HG03442 (cell line): ENCODE results near the gene AKR1C8.
"Not testable (repeated sequence)": the region's sequence is repeated elsewhere in the genome, so short reads cannot be mapped to it uniquely, and the experiment has no call there.

Experiments used
- ATAC-seq: cut with Tn5 transposase; IDR thresholded peaks from one replicate; pipeline ENCODE4 v1.9.1; 2021; ENCODE audit warnings: mild to moderate bottlenecking, moderate library complexity; ENCODE audit not compliant: unreplicated experiment

AKR1C8 gene

DNA sequence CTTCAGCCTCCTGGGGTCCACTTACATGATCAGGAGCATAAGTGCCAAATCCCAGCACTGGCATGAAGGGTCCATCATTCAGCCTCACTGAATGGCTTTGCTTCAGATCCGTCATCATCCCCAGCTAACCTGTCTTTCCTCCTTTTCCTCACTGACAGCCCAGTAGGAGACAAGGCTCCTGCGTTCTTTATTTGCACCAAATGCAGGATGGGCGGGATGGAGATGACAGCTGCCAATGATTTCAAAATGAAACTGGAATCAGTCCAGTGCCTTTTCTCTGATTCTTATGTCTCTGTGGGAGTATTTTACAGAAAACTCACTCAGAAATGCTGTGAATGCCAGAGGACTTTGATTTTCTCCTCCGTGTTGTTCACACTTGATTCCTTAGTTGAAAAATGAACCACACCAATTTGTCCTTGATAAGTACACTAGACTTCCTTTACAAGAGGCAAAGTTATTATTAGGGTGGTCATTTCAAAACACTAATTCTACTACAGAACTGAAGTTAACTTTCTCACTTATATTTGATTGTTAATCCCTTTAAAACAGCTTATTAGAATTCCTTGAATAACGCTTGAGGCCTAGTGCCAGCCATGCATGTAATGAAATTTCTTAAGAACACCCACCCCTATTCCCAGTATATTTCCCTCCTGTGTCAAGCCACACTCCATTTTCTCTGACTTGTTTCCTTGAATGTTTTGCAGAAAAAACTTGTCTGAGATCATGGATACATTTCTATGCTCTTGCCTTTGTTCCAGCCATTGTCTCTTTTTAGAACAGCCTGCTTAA, at the start of gene AKR1C8:
AKR1C8 (minus strand) TSS at position 164 of the 789 bp plus-strand sequence; CDS start at position 118, 46 bp downstream.
- ATAC-seq, result no peak

DNA sequence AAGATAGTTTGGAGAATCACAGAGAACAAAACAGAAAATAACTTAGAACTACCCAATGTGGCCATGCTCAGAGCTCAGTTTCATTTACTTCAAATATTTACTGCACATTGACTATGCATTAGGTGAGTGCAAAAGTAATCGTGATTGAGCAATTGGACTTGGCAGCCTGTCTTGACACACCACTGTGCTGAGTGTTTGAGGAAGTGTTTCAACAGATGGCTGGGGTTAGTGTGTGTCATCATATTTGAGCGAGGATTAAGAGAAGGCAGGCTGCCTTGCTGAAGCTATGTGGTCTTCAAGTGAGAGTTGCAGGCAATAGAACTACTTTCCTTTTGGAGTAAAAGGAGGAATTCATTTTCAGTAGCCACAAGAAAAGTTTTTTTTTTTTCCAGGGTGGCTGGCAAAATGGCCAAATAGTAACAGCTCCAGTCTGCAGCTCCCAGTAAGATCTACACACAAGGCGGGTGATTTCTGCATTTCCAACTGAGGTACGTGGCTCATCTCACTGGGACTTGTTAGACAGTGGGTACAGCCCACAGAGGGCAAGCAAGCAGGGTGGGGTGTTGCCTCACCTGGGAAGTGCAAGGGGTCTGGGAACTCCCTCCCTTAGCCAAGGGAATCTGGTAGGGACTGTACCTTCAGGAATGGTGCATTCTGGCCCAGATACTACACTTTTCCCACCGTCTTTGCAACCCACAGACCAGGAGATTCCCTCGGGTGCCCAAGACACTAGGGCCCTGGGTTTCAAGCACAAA, 49.3 kb upstream of the AKR1C8 start:
- no peak for ATAC-seq

DNA sequence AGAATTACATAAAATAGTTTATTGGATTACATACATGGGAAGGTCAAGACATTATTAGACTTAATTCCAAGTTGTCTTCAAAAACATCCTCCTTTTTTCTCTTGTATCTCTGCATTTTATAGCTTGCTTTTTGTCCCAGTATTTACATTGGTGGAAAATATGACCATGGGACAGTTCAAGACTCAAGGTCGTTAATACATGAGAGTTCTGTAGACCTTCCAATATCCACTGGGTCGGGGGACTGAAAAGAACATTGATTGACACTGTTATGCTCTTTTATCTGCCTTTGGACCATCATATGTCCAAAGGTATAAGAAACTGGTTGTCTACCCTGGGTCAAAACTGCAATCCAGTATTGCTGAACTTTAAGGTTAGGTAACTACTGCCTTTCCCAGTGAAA, 48.4 kb upstream of the AKR1C8 start:
- ATAC-seq, result no peak

DNA sequence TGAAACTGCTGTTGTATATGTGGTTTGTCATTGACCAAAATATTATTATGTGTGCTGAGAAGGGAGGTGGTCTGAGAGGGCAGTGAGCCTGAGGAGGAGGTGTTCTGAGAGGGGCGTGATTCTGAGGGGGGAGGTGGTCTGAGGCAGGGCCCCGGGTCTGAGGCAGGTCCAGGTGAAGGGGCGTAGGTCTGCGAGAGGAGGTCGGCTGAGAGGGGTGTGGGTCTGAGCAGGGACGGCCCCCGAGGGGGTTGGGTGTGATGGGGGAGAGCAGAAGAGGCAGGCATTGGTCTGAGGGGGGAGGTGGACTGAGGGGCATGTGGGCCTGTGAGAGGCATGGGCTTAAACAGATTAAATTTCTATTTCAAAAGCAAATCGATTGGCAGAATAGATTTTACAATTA, 44.1 kb upstream of the AKR1C8 start:
- no peak for ATAC-seq

DNA sequence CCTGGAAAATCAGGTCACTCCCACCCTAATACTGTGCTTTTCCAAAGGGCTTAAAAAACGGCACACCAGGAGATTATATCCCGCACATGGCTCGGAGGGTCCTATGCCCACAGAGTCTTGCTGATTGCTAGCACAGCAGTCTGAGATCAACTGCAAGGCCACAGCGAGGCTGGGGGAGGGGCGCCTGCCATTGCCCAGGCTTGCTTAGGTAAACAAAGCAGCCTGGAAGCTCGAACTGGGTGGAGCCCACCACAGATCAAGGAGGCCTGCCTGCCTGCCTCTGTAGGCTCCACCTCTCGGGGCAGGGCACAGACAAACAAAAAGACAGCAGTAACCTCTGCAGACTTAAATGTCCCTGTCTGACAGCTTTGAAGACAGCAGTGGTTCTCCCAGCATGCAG, 38.0 kb upstream of the AKR1C8 start:
- not testable (repeated sequence) for ATAC-seq

DNA sequence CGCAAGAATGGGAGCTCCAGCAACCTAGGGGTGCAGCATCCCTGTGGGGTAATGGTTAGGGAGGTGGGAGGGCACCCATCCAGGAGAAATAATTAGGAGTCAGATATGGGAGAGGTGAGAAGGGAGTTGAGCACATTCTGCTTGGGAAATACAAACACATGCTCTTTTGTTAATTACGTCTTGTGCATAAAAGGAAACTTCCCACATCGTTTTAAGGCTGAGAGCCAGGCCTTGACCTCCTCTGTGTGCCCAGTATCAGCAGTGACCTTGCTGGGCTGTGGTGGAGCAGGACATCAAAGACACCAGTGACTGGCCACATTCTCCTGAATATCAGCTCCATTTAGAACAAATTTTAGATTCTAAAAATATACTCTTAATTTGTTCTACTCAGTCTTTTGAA, 34.3 kb upstream of the AKR1C8 start:
- ATAC-seq, result no peak

DNA sequence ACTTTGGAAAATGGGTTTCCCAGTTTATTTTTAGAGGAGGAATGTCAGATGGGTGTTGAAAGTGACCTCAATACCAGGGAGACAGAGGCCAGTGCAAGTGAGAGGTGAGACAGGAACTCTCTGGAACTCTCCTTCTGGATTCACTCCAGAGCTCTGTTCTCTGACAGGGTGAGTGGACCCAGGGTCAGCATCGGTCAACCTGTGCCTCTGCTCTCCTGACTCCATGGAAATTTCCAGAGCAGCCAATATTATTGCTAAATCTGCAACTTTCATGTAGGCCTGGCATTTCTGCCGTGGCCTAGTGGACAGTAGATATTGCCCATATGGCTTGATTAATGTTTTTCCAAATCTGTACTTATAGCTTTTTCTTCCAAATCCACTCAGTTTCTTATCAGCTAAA, 31.9 kb upstream of the AKR1C8 start:
- ATAC-seq, result no peak

DNA sequence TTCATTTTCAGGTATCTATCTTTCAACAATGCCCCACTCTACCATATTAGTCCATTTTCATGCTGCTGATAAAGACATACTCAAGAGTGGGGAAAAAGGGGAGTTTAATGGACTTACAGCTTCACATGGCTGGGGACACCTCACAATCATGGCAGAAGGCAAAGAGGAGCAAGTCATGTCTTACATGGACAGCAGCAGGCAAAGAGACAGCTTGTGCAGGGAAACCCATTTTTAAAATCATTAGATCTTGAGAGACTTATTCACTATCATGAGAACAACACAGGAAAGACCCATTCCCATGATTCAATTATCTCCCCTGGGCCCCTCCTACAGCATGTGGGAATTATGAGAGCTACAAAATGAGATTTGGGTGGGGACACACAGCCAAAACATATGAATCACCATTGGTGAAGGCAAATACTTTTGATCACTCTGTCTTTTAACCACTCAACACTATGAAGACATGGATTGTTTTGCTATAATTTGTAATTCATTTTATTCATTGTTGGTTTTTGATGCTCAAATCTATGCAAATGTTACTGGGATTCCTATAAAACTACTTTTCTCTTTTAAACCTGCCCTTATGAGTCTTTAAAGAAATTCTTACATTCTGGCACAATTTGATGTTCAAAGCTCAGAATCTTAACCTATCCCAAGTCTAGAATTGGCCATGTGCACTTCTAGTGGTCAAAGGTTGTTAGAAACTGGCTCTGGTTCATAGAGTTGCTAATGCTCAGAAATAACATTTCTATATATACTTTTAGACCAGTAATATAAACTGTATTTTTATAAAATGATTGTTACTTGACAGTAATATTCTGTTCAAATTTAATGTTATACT, 27.0 kb upstream of the AKR1C8 start:
- ATAC-seq, result no peak

DNA sequence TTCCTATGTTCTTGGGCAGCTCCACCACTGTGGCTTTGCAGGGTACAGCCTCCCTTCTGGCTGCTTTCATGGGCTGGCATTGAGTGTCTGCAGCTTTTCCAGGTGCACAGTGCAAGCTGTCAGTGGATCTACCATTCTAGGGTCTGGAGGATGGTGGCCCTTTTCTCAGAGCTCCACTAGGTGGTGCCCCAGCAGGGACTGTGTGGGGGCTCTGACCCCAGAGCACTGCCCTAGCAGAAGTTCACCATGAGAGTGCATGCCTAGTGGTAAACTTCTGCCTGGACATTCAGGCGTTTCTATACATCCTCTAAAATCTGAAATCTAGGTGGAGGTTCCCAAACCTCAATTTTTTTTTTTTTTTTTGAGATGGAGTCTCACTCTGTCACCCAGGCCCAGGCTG, 25.3 kb upstream of the AKR1C8 start:
- ATAC-seq, result not testable (repeated sequence)

DNA sequence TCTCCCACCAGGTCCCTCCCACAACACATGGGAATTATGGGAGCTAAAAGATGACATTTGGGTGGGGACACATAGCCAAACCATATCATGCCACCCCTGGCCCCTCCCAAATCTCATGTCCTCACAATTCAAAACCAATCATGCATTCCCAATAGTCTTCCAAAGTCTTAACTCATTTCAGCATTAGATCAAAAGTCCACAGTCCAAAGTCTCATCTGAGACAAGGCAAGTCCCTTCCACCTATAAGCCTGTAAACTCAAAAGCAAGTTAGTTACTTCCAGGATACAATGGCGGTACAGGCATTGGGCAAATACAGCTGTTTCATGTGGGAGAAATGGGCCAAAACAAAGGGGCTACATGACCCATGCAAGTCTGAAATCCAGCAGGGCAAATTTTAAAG, 24.8 kb upstream of the AKR1C8 start:
- not testable (repeated sequence) for ATAC-seq

DNA sequence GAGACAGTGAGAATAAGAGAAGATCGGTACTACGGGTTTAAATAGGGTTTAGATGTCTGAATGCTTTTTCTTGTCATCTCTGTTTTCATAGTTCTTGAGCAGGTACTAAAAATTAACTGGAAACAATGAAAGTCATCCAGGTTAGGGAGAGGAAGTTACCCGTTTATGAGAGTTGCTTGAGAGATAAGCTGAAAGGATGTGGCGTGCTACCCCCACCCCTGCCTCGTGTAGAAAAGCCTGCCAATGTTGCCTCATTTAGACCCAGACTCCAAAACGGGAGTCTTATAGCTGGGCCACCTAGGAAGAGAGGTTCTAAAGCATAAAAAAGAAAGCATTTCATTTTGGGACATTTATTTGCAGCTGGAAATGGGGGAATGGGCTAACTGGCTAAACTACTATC, 21.8 kb upstream of the AKR1C8 start:
- no peak for ATAC-seq

DNA sequence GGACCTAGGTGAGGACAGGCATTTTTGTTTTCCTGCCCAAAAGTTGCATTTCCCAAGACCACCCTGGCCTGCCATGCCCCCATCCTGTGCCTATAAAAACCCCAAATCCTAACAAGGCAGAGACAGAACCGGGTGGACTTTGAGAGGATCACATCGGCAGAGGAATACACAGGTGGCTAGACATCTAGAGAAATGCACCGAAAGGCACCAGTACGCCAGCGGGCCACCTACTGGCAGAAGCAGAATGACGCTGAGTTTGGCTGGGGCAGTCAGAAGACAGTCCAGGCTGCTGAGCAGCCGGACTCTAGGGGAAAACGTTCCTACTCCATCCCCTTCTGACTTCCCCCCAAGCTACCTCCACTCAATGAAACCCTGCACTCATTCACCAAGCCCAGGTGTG, 14.4 kb upstream of the AKR1C8 start:
- ATAC-seq, result no peak

DNA sequence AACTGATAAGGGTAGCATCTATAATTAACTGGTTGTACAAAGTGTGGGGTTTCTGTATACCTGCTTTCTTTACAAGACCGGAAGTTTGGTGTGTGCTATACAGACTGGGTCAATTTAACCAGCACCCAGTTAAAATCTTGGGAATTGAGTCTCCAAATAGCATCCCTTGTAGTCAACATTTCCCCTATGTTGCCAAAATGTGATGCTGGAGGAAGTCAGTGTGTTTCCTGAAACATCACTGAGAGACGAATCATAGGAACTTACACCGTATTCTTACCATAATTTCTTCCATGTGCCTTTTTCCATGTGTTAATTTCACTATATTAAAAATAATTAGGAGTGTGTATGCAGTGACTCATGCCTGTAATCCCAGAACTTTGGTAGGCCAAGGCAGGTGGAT, 13.4 kb upstream of the AKR1C8 start:
- ATAC-seq, result no peak

DNA sequence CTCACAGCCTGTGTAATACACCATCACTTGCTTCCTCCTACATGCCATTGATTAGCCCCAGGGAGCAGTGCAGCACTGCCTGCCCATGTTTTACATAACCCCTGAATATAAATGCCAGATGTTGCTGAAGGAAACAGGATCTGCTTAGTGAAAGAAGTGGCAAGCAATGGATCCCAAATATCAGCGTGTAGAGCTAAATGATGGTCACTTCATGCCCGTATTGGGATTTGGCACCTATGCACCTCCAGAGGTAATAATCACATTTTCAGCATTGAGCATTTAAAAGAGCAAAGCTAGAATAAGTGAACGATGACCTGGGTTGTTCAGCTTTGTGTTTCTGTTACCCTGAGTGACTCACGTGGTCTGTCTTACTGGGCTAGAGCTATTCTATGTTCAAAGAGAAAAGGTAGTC, 11.8 kb upstream of the AKR1C8 start, which contains the start of gene AKR1C4:
AKR1C4 (plus strand) TSS at position 136 of the 412 bp plus-strand sequence; CDS start at position 167, 31 bp downstream.
- ATAC-seq, result no peak

DNA sequence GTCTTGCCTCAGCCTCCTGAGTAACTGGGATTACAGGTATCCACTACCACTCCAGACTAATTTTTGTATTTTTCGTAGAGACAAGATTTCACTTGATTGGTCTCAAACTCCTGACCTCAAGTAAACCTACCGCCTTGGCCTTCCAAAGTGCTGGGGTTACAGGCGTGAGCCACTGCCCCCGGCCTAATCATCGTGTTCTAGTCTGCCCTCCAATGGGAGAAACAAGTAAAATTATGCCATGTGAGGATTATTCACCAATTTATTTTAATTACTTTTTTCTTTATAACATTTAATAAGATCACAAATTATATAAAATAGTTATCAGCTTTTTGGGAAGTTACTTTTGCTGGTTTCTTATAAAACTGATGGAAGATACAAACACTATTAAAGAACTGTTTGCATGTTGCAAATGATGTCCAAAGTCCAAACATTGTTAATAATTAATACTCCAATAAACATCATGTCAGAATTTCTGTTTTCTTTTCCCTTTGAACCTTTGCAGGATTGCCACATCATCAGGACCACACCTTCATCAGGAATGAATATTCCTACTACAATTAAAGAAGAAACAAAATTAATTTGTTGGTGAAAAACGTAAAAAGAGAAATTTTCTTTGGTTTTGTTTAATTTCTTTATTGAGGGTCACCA, 10.9 kb upstream of the AKR1C8 start:
- ATAC-seq, result no peak

DNA sequence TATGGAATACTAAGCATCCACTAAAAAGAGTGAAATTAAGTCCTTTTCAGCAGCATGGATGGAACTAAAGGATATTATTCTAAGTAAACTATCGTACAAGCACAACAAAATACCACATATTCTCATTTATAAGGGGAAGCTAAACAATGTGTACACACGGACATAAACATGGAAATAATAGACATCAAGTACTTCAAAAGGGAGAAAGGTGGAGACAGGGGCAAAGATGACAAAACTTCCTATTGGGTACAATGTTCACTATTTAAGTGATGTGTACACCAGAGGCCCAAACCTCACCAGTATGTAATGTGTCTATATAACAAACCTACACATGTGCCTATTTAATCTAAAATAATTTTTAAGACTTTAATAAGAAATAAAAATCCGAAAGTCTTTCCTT, 9.5 kb upstream of the AKR1C8 start:
- ATAC-seq, result no peak

DNA sequence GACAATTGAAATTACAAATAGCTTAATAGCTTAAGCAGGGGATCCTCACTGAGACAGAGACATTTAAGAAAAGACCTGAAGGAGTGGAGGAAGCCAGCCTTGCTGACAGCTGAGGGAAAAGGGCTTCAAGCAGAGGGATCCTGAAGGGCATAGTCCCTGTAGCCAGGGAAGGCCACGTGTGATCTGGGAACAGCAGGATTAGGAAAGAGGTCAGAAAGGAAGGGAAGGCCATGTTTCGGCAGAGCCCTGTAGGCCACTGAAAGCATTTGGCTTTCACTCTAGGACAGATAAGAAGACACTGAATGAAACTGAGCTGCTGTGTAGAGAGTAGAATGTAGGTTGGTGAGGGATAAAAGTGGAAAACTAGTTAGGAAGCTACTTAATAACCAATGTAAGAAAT, 3.4 kb upstream of the AKR1C8 start:
- no peak for ATAC-seq

DNA sequence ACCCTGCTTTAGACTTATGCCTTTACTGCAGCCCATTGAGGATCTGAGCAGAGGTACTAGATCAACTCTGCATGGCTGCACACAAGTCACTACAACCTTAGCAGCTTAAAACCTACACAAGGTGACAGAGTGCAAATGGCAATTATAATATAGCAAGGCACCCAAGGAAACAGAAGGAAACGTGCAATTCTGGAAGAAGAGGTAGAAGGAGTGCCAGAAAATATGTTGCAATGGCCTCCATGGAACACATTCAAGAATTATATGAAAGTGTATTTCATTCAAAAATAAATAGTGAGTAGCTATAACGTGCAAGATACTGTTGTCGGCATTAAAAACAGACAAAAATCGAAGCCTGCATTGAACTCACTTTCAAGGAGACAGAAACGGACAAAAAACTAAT, 2.9 kb upstream of the AKR1C8 start:
- no peak for ATAC-seq

DNA sequence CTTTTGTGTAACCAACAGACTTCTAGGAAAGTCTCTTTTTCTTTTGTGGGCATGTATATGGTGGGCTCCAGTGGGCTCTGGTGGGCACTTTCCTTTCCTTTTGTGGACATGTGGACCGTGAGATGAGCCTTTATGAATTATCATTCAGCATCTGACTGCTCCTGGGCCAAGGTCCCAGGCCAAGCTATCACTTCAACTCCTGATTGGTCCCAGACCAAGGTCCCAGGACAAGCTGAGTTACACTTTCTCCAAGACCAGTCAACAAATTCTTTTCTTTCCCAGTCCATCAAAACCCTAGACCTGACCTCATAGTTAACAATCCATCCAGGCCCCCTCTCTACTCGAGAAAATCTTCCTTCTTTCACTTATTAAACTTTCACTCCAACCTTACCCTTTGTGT, 1.0 kb downstream of the AKR1C8 start:
- ATAC-seq, result no peak

DNA sequence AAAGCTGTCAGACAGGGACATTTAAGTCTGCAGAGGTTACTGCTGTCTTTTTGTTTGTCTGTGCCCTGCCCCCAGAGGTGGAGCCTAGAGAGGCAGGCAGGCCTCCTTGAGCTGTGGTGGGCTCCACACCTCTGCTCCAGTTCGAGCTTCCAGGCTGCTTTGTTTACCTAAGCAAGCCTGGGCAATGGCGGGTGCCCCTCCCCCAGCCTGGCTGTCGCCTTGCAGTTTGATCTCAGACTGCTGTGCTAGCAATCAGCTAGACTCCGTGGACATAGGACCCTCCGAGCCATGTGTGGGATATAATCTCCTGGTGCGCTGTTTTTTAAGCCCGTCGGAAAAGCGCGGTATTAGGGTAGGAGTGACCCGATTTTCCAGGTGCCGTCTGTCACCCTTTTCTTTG, 4.4 kb downstream of the AKR1C8 start:
- ATAC-seq, result not testable (repeated sequence)

DNA sequence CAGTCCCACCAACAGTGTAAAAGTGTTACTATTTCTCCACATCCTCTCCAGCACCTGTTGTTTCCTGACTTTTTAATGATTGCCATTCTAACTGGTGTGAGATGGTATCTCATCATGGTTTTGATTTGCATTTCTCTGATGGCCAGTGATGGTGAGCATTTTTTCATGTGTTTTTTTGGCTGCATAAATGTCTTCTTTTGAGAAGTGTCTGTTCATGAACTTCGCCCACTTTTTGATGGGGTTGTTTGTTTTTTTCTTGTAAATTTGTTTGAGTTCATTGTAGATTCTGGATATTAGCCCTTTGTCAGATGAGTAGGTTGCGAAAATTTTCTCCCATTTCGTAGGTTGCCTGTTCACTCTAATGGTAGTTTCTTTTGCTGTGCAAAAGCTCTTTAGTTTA, 9.4 kb downstream of the AKR1C8 start:
- not testable (repeated sequence) for ATAC-seq
